ENCODE measurements around the gene CMPK2.
A peak's percentile ranks its signal among the peaks of the same experiment; 100 is the strongest.

The CMPK2 gene

DNA sequence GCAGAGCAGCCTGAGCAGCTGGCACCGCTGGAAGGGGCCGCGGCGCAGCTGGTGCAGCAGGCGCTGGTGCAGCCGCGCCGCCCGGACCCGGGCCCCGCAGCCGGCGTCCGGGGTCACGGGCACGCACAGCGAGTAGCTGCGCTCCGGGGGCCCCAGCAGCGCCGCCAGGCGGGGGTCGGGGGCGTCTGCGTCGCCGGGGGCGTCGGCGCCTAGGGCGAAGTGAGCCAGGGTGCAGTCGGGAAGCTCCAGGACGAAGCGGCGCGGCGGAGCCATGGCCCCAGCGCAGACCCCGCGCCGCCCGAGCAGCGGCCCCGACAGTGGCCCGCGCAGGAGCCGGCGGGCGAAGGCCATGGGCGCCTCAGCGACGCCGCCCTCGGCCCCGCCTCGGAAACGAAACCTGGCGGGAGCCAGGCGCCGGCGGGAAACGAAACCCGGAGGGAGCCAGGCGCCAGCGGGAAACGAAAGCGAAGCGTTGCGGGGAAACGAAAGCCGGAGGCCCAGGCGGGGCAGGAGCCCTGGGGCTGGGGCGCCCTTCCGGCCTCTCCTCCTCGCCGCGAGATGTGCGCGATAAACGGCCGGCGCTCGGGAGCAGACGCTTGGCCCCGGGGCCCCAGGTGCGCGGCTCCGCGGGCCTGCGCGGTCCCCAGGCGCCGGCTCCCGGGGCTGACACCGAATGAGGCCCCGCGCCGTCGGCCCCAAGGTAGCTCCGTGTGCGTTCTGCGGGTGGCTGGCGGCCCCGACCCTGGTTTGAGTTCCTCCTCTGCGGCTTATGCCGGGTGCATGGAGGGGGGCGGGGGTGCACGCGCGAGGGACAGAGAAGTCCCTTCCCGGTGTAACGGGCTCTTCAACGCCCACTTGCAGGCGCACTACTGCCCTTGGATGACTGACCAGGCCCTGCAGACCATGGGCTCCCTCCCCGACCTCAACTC is at the start of gene CMPK2:
CMPK2 (minus strand) TSS at position 562 of the 929 bp plus-strand sequence; CDS start at position 351, 211 bp downstream.
- TF ChIP-seq, protein P1, sequence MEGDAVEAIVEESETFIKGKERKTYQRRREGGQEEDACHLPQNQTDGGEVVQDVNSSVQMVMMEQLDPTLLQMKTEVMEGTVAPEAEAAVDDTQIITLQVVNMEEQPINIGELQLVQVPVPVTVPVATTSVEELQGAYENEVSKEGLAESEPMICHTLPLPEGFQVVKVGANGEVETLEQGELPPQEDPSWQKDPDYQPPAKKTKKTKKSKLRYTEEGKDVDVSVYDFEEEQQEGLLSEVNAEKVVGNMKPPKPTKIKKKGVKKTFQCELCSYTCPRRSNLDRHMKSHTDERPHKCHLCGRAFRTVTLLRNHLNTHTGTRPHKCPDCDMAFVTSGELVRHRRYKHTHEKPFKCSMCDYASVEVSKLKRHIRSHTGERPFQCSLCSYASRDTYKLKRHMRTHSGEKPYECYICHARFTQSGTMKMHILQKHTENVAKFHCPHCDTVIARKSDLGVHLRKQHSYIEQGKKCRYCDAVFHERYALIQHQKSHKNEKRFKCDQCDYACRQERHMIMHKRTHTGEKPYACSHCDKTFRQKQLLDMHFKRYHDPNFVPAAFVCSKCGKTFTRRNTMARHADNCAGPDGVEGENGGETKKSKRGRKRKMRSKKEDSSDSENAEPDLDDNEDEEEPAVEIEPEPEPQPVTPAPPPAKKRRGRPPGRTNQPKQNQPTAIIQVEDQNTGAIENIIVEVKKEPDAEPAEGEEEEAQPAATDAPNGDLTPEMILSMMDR (IDR thresholded peaks at IDR 0.05; ENCODE audit: low read depth, low read length): peak; percentile 23
- TF ChIP-seq, protein P2, sequence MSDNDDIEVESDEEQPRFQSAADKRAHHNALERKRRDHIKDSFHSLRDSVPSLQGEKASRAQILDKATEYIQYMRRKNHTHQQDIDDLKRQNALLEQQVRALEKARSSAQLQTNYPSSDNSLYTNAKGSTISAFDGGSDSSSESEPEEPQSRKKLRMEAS (IDR thresholded peaks at IDR 0.05; ENCODE audit: low read depth, low read length): peak; percentile 64; the same call in 1 of the 2 replicates
- TF ChIP-seq MYC (IDR thresholded peaks at IDR 0.05; ENCODE audit: low read depth, low read length) (0 out of 2 replicates have a peak, but pooled peaks have one; percentile 9), POLR2A (IDR thresholded peaks at IDR 0.05; ENCODE audit: extremely low read depth, insufficient read length) (no peak)
- H3K4me3 ChIP-seq (ENCODE audit: low read depth, low read length): peak within 1 kb of the TSS; percentile 63

DNA sequence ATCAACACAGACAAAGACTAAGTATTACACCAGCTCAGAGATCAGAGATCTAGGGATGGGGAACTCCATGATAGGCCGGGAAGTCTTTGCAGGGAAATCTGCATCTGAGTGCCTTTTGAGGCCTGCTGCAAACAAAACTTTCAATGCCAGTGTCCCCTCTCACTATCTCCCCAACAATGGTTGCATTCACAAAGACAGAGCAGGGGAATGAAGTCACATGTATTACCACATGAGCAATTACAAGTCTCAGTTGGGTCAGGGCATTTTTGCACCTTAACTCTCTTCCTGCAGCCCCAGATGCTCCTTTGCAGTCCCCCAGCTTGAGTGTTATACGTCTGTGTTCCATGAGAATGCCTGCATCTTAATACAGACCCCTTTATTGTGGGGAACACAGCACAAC is 49.7 kb upstream of the CMPK2 start:
- TF ChIP-seq POLR2A (IDR thresholded peaks at IDR 0.05; ENCODE audit: extremely low read depth, insufficient read length): no peak
- TF ChIP-seq, protein P2 (IDR thresholded peaks at IDR 0.05; ENCODE audit: low read depth, low read length): no peak
- TF ChIP-seq, protein P1 (IDR thresholded peaks at IDR 0.05; ENCODE audit: low read depth, low read length): no peak
- TF ChIP-seq MYC (IDR thresholded peaks at IDR 0.05; ENCODE audit: low read depth, low read length): no peak
- H3K4me3 ChIP-seq (ENCODE audit: low read depth, low read length): no peak overlapping the region
- no peak for DNase-seq (ENCODE audit: low read depth)

More for the DNA sequence above, at the start of gene CMPK2:
- peak; percentile 86 for DNase-seq (ENCODE audit: low read depth)

- no peak for TF ChIP-seq MYC (IDR thresholded peaks at IDR 0.05; ENCODE audit: low read depth, low read length)
- TF ChIP-seq, protein P2 (IDR thresholded peaks at IDR 0.05; ENCODE audit: low read depth, low read length): no peak
- TF ChIP-seq, protein P1 (IDR thresholded peaks at IDR 0.05; ENCODE audit: low read depth, low read length): no peak
- no peak for TF ChIP-seq POLR2A (IDR thresholded peaks at IDR 0.05; ENCODE audit: extremely low read depth, insufficient read length)
- DNase-seq (ENCODE audit: low read depth): peak; percentile 21
- no peak overlapping the region for H3K4me3 ChIP-seq (ENCODE audit: low read depth, low read length)
These were observed 49.1 kb upstream of the CMPK2 start for GRCh38 chr2:6914828-6915227.

DNA sequence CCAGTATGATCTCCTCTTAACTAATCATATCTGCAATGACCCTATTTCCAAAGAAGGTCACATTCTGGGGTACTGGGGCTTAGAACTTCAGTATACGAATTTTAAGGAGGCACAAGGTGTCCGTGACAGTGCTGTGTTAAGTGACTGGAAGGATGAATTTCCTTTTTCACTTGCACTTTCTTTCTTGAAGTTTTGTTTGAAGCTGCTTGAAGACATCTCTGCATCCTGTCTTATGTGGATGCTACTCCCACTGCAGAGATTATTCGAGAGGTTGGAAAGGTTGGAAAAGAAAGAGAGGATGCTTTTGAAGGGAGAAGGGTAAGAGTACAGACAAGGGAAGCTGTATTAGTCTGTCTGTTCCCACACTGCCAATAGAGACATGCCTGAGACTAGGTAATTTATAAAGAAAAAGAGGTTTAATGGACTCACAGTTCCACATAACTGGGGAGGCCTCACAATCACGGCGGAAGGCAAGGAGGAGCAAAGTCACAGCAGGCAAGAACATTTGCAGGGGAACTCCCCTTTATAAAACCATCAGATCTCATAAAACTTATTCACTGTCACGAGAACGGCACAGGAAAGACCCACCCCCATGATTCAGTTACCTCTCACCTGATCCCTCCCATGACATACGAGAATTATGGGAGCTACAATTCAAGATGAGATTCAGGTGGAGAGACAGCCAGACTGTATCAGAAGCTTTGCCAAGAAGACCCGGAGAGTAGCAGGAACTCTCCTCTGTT is 47.9 kb upstream of the CMPK2 start:
- DNase-seq (ENCODE audit: low read depth): no peak
- H3K4me3 ChIP-seq (ENCODE audit: low read depth, low read length): no peak overlapping the region
- TF ChIP-seq, protein P1 (IDR thresholded peaks at IDR 0.05; ENCODE audit: low read depth, low read length): no peak
- TF ChIP-seq POLR2A (IDR thresholded peaks at IDR 0.05; ENCODE audit: extremely low read depth, insufficient read length) (no peak), MYC (IDR thresholded peaks at IDR 0.05; ENCODE audit: low read depth, low read length) (no peak)
- TF ChIP-seq, protein P2 (IDR thresholded peaks at IDR 0.05; ENCODE audit: low read depth, low read length): no peak

- TF ChIP-seq, protein P2 (IDR thresholded peaks at IDR 0.05; ENCODE audit: low read depth, low read length): no peak
- no peak for TF ChIP-seq POLR2A (IDR thresholded peaks at IDR 0.05; ENCODE audit: extremely low read depth, insufficient read length)
- no peak overlapping the region for H3K4me3 ChIP-seq (ENCODE audit: low read depth, low read length)
- DNase-seq (ENCODE audit: low read depth): no peak
These were observed 46.0 kb upstream of the CMPK2 start for GRCh38 chr2:6911721-6912120.

All from NB4 (cell line).